GM19452 (cell line): Measurements from ENCODE around the gene ROBO2.

Source experiments
- ATAC-seq: cut with Tn5 transposase; IDR thresholded peaks from one replicate; pipeline ENCODE4 v1.9.1; 2021; ENCODE audit not compliant: unreplicated experiment

Gene ROBO2, protein sequence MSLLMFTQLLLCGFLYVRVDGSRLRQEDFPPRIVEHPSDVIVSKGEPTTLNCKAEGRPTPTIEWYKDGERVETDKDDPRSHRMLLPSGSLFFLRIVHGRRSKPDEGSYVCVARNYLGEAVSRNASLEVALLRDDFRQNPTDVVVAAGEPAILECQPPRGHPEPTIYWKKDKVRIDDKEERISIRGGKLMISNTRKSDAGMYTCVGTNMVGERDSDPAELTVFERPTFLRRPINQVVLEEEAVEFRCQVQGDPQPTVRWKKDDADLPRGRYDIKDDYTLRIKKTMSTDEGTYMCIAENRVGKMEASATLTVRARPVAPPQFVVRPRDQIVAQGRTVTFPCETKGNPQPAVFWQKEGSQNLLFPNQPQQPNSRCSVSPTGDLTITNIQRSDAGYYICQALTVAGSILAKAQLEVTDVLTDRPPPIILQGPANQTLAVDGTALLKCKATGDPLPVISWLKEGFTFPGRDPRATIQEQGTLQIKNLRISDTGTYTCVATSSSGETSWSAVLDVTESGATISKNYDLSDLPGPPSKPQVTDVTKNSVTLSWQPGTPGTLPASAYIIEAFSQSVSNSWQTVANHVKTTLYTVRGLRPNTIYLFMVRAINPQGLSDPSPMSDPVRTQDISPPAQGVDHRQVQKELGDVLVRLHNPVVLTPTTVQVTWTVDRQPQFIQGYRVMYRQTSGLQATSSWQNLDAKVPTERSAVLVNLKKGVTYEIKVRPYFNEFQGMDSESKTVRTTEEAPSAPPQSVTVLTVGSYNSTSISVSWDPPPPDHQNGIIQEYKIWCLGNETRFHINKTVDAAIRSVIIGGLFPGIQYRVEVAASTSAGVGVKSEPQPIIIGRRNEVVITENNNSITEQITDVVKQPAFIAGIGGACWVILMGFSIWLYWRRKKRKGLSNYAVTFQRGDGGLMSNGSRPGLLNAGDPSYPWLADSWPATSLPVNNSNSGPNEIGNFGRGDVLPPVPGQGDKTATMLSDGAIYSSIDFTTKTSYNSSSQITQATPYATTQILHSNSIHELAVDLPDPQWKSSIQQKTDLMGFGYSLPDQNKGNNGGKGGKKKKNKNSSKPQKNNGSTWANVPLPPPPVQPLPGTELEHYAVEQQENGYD (N-terminal part only)

DNA sequence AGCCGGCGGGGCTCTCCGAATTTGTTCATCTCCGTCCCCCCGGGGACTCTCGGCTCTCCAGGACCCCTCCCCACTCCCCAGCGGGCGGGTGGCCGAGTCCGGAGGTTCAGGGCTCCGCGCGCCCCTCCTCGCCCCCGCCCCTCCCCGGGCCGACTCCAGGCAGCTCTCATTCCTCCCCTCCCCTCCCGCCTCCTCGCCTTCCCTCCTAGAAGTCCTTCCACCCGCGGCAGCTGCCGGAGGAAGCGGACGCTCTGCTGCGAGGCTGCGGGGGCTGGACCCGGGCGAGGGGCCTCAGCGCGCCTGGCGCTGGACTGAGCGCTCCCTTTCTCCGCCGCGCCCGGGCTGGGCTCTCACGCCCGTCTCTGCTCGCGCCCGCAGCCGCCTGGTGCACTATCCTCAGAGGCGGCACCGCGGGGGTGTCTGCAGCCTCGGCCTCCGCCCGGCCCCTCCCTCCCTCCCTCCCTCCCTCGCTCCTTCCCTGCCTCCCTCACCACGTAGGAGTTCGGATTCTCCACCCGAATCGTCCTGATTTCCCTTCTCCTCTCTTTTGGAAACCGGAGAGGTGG is at the start of gene ROBO2:
ROBO2 (plus strand) TSS at position 494 of the 566 bp plus-strand sequence. CDS start 687 bp downstream, outside the sequence.
- no peak for ATAC-seq

DNA sequence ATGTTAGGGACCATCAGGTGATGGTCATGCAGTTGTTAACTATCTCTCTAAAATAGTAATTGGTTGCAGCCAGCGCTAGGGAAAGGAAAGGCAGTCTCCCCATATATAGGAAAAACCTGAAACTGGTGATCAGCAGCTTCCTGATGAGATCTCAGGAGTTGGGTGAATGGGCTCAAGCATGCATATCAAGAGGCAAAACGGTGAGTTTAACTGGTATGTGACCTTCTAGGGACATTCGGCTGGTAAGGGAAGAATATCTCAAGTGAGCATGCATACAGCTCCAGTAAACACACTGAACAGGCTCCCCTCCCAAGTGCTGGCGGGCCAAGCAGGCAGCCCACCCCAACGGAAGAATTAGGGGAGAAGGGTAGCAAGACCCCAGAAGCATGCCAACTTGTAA is 49.3 kb upstream of the ROBO2 start:
- ATAC-seq: no peak

DNA sequence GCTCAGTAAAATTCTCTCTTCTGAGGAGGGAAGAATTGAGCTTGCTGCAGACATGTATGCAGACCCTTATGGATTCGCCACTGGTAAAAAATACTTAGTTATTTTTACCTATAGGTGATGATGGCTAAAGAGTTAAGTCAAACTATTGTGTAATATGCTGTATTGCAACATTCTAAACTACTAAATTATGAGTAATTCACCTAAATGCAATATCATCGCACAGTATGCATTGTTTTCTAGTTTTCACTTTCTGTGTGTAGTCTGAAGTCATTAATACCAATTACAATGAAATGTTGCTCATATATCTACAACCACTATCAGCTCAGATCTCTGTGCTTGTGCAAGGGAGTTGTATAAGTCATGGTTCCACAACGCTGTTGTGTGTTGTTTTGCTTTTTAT is 48.7 kb upstream of the ROBO2 start:
- ATAC-seq: no peak

DNA sequence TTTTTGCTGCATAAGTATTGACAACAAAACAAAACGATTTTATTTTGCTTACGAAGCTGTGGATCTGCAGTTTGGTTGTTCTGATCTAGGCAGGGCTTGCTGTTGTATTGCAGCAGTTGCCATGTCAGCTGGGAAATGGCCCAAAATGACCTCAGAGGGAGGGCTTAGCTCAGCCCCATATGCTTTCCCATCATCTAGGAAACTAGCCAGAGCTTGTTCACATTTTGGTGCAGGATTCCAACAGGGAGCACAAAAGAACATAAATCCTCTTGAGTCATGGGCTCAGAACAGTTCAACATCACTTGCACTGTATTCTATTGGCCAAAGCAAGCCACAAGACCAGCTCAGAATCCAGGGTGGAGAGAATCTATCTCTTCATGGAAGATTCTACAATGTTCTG is 42.2 kb upstream of the ROBO2 start:
- ATAC-seq: no peak

DNA sequence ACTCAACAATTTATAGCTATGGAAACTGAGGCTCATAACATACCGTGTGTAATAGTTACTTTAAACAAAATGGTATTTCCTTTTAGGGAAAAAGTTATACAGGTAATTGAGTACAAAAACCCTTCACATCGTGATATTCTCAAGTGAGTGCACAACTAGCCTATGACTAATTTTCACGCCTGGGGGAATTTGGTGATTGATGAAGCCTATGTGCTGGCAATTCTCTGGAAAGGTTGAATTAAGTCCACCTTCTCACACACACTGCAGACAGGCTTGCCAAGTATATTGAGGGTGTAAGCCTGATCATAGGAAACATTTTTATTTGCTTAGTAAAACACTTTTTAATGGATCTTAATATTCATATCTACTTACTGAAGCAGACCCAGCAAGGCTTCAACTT is 41.3 kb upstream of the ROBO2 start:
- ATAC-seq: no peak

DNA sequence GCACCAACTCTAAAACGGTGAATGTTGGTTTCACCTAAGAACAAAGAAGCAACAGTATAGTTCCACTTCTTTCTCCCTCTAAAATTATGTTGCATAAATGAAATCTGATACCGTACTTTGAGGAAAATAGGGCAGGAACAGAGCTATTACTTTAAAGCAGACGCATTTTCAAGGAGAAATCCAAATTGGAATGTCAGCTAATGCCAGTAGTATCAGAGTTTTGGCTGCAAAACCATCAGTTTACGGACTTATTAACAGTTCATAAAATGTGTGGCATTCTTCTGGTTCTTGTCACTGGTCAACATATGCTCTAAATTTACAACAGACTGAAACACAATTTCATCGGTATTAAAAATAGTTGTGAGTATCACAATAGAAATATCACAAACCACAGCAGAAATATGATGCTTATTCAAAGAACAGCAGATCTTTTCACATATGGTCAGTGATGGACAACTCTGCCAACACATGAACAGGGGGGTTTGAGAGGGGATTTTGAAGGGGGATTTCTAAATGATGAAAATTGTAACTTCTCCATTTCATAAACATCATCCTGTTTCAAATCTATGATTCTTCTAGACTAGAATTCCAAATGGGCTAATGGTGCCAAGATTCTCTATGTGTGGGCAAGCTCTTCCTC is 38.7 kb upstream of the ROBO2 start:
- ATAC-seq: no peak

DNA sequence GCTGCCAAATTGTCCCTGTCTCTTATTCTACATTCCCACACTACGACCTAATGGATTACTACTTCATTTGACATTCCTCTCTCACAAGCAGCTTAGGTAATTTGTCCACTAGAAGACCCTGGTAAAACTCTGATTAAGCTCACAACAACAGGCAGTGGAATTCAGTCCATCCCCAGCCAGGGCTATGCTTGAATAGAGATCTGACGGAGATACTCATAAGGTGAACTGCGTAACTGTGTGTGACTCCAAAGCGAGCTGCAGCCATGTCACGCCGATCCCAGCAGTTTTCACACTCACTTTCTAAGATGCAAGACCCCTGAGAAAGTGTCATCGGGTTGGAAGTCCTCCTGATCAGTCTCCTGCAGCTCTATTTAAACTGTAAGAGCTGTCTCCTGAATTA is 25.7 kb upstream of the ROBO2 start:
- ATAC-seq: no peak

DNA sequence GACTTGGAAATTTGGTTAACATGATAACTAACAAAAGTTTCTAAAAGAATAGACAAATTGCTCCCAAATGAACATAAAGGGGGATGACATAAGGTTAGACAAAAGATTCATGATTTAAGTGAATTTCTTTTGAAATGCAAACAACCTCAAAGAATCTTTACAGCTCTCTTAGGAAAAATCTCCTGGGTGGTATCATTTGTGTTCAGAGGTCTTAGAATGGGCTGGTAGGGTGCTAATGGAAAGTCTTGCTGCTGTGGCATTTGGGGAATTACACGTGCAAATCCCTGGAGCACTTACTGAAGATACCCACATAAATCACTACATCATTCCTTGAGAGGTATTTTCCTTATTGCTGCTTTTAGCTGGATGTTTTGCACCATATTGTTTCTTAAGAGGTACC is 14.4 kb upstream of the ROBO2 start:
- ATAC-seq: no peak

DNA sequence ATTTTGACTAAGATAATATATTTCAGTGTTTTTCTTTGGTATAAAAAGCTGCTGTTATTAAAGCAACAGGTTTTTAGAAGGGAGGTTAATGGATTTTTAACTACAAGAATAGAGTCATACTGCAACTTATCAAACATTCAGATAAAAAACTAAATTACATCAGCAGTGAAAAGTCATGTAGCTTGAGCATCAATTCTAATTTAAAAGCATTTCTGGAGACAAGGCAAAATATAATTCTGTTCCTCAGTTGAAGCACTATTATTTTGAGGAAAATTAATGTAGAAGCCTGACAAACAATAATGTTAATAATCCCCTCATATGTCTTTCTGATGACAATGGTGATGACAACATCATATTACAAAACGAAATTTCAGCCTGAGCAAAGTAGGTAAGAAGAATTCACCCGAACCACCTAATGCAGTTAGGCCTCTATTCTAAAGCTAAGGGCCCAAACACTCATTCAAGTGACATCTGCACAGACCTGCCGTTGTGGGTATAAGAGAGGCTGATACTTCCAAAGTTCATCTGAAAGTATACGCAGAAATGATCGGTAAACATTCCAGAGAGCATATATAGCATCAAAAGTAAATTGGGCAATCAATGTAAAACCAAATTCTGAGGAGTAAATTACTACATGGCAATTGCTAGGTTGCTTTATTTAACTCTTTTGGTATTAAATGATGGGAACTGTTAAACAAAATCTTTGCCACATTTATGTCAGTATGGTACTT is 12.8 kb upstream of the ROBO2 start:
- no peak for ATAC-seq

DNA sequence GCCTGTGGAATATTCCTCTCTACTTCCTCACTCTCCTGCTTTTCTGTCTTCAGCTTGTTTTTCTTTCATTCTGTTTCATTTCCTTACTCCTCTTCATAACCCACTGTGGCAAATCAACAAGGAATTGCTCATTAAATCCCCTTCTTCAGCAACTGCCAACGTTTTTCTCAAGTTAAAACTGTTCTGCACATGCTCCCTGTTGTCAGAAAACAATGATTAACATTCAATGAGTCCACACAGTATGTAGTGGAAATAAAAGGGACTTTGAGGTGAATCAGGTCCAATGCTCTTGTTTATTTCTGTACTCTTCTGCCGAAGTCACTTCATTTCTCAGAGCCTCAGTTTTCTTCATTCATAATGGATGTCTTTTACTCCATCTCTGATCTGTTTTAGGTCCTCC is 11.9 kb upstream of the ROBO2 start:
- no peak for ATAC-seq

DNA sequence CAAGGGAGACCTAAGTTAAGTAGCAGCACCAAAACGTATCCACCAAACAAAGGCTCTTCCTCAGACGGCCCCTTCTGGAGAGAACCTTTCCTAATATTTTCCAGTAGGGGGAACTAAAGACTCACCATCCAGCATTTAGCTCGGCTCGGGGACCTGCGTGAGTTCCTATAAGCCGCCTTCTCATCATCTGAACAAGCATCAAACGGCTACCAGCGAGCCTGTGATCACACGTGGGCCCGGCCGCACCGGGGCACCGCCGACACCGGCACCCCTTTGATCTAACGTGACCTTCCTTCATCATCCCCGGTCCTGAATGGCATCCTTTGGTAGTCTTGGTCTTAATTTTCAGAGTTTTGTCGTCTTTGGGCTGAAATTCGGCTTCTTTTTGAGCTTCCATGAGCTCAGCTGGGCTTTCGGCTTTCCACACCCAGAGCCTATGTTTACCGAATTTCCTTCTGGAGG is 1.4 kb upstream of the ROBO2 start:
- ATAC-seq: no peak

DNA sequence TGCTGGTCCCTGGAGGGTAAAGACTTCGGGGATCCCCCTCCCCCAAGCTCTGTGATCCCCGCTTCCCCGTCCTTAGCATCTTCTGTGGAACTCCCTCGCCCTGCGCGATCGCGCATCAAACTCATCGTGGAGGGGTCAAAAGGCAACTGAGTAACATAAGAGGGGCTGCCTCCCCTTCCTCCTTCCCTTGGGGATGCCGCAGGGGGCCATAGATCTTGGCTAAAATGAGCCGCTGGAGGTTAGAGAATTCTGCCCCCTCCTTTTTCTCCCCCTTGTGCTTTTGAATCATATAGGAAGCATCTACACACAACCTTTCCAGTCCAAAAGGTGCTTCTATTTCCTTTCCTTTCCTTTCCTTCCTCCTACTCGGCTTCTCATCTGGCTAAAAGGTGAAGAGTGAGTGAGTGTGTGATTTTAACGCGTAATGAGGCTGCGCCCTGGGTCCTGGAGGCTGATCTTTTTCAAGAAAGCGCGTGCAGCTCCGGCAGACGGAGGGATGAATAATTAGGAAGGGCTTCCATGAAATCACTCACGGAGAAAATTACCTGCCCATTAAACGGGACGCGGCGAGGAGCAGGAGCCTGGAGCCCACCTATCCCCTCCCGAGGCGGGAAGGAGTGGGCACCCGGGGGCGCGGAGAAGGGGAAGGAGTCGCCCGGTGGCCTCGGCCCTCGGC is 831 bp upstream of the ROBO2 start:
- no peak for ATAC-seq

DNA sequence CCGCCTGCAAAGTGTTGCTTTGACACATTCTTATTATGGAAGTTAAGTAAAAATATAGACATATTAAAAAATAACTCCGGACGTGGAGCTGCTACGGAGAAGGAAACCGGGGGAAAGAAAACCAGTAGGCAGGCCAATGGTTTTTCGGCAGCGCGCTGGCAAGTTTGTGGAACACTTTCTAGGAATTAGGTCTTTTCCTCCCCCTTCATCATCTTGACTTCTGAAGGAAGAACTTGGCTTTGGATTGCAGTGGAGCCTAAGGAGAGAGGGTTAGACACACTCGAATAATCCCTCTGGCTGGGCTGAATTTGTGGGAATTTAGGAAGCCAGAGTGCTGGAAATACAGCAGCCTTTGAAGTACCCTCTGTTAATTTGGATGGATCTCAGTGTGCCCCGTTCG is 317 bp downstream of the ROBO2 start:
- no peak for ATAC-seq

DNA sequence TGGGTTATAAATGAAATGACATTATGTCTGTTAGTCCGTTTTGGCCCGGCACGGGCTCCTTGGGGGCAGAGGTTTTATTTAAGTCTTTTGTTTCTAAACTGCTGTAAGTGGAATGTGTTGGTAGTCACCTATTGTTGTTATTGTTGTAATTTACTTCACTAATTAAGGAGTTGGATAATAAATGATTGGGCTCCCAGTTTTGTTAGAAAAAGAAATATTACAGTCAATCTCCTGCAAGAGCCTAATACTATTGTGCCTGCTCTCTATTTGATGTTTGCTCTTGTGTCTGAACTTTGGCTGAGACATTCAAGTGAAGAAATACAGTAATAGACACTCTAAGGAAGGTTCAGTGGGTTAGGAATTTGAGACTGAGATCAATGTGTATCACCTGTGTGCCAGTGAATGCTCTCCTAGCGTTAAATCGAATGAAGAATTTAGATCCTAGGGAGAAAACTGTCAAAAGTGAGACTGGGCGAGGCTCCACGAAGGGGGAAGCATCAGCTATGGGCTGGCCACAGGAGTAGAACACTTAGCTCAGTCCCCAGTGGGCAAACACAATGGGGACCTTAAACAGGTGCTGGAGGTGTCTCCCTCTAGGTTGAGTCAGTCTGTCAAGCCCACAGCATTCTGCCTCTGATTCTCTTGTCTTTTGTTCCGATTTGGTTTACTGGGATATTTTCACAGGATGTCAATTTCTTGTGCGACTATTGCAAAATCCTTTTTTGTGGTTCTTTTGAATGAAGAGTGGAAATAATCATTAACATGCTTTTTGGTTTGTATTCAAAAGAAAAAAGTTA is 1.2 kb downstream of the ROBO2 start:
- ATAC-seq: no peak

DNA sequence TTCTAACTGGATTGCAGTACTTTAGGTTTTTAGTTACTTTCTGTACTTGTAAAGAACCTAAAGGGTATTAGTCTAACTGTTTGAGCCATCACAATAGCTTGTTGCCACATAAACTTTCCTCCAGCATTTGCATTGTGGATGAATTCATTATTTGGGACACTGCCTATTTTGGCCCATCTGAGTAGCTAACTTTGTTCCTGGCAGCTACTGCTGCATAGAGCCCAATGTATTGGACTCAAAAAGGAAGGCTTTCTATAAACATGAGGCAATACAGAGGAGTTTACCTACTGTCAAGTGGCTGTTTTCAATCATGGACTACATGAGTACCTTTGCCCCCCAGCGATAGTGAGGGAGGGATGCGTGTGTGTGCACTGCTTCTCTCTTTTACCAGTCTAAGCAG is 1.9 kb downstream of the ROBO2 start:
- ATAC-seq: no peak

DNA sequence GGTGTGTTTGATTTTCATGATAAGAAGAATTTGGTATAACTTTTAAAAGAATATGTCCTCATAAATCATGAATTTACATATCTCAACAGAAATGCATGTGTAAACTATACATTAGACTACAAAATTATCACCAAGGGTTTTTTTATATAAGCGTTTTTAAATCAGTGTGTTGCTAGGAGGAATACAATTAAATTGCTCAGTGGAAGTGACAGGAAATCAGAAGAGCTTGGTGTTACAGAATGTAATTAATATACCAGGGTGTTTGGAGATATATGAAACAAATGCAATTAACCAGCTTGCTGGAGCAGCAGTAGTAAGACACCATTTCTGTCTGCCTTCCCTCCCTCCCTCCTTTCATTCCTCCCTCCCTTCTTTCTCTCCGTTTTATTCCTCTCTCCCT is 2.4 kb downstream of the ROBO2 start:
- no peak for ATAC-seq

DNA sequence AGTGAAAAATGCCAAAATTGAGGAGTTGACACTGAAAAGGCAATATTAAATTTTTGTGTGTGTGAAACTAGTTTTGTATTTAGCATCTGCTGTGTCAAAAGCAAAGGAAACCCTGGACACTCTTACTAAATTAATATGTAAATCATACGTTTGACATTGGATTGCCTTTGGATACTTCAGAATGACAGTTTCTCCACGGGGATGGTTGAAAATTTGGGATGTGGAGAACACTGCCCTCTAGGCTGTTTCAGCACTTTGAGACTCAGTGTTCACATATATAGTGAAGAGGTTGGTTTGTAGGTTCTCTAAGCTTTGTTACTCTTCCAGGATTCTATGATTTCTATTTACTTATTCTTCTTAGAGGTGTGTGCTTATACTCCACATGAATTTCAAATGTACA is 3.0 kb downstream of the ROBO2 start:
- ATAC-seq: no peak

DNA sequence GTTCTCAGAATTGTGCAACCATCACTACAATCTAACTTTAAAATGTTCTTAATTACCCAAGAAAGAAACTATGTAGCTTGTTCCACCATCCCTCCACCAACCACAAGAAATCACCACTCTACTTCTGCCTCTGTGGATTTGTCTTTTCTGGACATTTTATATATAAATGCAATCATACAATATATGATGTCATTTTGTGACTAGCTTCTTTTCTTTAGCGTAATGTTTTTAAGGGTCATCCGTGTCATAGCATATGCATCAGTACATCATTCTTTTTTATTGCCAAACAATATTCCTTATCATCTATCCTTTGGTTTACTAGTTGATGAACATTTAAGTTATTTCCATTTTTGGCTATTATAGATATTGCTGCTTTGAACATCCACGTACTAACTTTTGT is 5.8 kb downstream of the ROBO2 start:
- ATAC-seq: no peak

DNA sequence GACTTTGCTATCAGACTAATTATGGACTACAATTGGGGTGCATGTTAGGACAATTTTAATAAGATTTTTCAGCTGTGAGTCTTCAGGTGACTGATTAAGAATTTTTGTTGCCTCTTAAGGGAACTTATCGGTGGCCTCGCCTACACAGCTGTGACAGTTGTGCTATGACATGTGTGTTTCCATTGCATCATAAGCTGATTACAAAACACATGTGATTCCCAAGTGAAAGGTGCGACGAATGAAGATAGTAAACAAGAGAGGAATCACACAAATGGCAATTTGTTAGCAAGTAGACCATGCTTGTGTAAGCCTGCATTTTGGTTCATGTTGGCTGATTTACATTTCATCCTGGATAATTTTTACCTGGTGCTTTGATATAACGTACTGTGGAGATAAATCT is 8.3 kb downstream of the ROBO2 start:
- ATAC-seq: no peak
